SK-N-SH (cell line): ENCODE measurements around the gene TMEM89. TPM values are rescaled to one million over a fixed set of nuclear protein-coding genes. Genes with fewer than 3 reads are reported as not detected.

ENCODE experiments used
- CTCF ChIA-PET: fragments of 300-600, 350-600 bp; formaldehyde crosslinking; extraction: SDS; loops from one replicate; lab custom pipeline; 2021; lab: Yijun Ruan, JAX
- POLR2A ChIA-PET: fragments of 350-600 bp; sonication (Branson Sonifier 250); formaldehyde crosslinking; extraction: SDS; loops from one replicate; lab custom pipeline; 2020; ENCODE audit warnings: antibody characterized with exemption, inconsistent platforms; lab: Yijun Ruan, JAX
- DNase-seq: peaks from one replicate; pipeline ENCODE4 v3.0.0; 2012
- H2AFZ ChIP-seq: fragments of 200-600 bp; sonication (generic); 2 replicates; pipeline ENCODE4 v1.8.1; 2016; ENCODE audit warnings: antibody characterized with exemption, mild to moderate bottlenecking, low read depth
- H3F3A ChIP-seq: fragments of 200-600 bp; sonication (generic); replicated peaks from 2 replicates; pipeline ENCODE3; 2016; ENCODE audit warnings: antibody characterized with exemption, mild to moderate bottlenecking; ENCODE audit not compliant: insufficient read depth
- H3K27ac ChIP-seq, 2 experiments: fragments of 200-500 bp in 1 of 2; fragments of 200-600 bp in 1 of 2; sonication (Bioruptor generic) in 1 of 2; sonication (generic), shearing (Covaris generic) in 1 of 2; 2 replicates each; pipeline versions ENCODE4 v1.5.1 to v1.6.1; 2014 to 2016; ENCODE audit warnings: low read depth in 2 of 2, inconsistent platforms in 1 of 2, low read length in 1 of 2, mild to moderate bottlenecking in 1 of 2, mixed read lengths in 1 of 2
- H3K27me3 ChIP-seq: fragments of 200-600 bp; sonication (generic), shearing (Covaris generic); 2 replicates; pipeline ENCODE4 v1.6.1; 2016; ENCODE audit warnings: mixed run types; ENCODE audit not compliant: insufficient read depth
- H3K36me3 ChIP-seq, 2 experiments: fragments of 200-500 bp in 1 of 2; fragments of 200-600 bp in 1 of 2; sonication (Bioruptor generic) in 1 of 2; sonication (generic) in 1 of 2; replicated peaks in 1 of 2; 2 replicates each; pipeline versions ENCODE3 to v1.5.1; 2014 to 2016; ENCODE audit warnings: low read length in 1 of 2, mild to moderate bottlenecking in 1 of 2; ENCODE audit not compliant: insufficient read depth in 2 of 2, control insufficient read depth in 1 of 2
- H3K4me1 ChIP-seq, 2 experiments: fragments of 200-500 bp in 1 of 2; fragments of 200-600 bp in 1 of 2; sonication (Bioruptor generic) in 1 of 2; sonication (generic), shearing (Covaris generic) in 1 of 2; 2 replicates each; pipeline versions ENCODE4 v1.5.1 to v1.6.1; 2014 to 2016; ENCODE audit warnings: low read depth in 1 of 2, low read length in 1 of 2, mixed run types in 1 of 2; ENCODE audit not compliant: insufficient read depth in 2 of 2, control insufficient read depth in 1 of 2
- H3K4me2 ChIP-seq: fragments of 200-600 bp; sonication (generic), shearing (Covaris generic); 2 replicates; pipeline ENCODE4 v1.6.1; 2017; ENCODE audit warnings: mixed run types
- H3K4me3 ChIP-seq, 2 experiments: fragments of 200-500 bp in 1 of 2; fragments of 200-600 bp in 1 of 2; sonication (Bioruptor generic) in 1 of 2; sonication (generic), shearing (Covaris generic) in 1 of 2; 2 replicates each; pipeline versions ENCODE4 v1.5.1 to v1.8.1; 2014 to 2016; ENCODE audit warnings: low read depth in 2 of 2, inconsistent platforms in 1 of 2, low read length in 1 of 2, mild to moderate bottlenecking in 1 of 2, mixed read lengths in 1 of 2, moderate library complexity in 1 of 2
- H3K79me2 ChIP-seq: fragments of 200-600 bp; sonication (generic); 2 replicates; pipeline ENCODE4 v1.8.1; 2017; ENCODE audit warnings: mild to moderate bottlenecking; ENCODE audit not compliant: insufficient read depth
- H3K9ac ChIP-seq: fragments of 200-600 bp; sonication (generic); 2 replicates; pipeline ENCODE4 v1.6.1; 2017; ENCODE audit warnings: mixed run types
- H3K9me2 ChIP-seq: fragments of 200-600 bp; sonication (generic); 2 replicates; pipeline ENCODE4 v1.6.1; 2017; ENCODE audit warnings: mixed run types
- H3K9me3 ChIP-seq: fragments of 200-600 bp; sonication (generic); 2 replicates; pipeline ENCODE4 v1.6.1; 2017; ENCODE audit warnings: mixed run types, mild to moderate bottlenecking, moderate library complexity
- H4K20me1 ChIP-seq: fragments of 200-600 bp; sonication (generic); 2 replicates; pipeline ENCODE4 v1.6.1; 2017; ENCODE audit warnings: mild to moderate bottlenecking, mixed run types; ENCODE audit not compliant: insufficient read depth
- EP300 ChIP-seq, 2 experiments: IDR thresholded peaks; 2 replicates each; pipeline versions ENCODE4 v1.4.0 to v1.6.1; 2012; ENCODE audit warnings: borderline replicate concordance in 1 of 2, low read depth in 1 of 2, low read length in 1 of 2
- EZH2phosphoT487 ChIP-seq: fragments of 200-600 bp; sonication (generic); IDR thresholded peaks from 2 replicates; pipeline ENCODE4 v1.6.1; 2017; ENCODE audit warnings: low read depth, mixed run types, mild to moderate bottlenecking, antibody characterized with exemption, moderate library complexity, borderline replicate concordance
- FOXJ3 ChIP-seq: sonication (generic); formaldehyde crosslinking; IDR thresholded peaks from 2 replicates; pipeline ENCODE4 v1.5.1; 2020; ENCODE audit warnings: mild to moderate bottlenecking, missing genetic modification reagents
- GABPA ChIP-seq: IDR thresholded peaks from 2 replicates; pipeline ENCODE4 v1.4.0; 2012; ENCODE audit warnings: low read depth, mild to moderate bottlenecking
- GATA2 ChIP-seq: sonication (generic); formaldehyde crosslinking; IDR thresholded peaks from 2 replicates; pipeline ENCODE4 v1.5.0; 2020; ENCODE audit warnings: mild to moderate bottlenecking, missing genetic modification reagents
- MEF2A ChIP-seq: IDR thresholded peaks from 2 replicates; pipeline ENCODE4 v1.4.0; 2012; ENCODE audit warnings: low read depth, borderline replicate concordance
- MXI1 ChIP-seq: IDR thresholded peaks from 2 replicates; pipeline ENCODE4 v1.6.1; 2012; ENCODE audit warnings: mild to moderate bottlenecking, low read depth, low read length, improper control_type of control experiment
- NRF1 ChIP-seq: IDR thresholded peaks from 2 replicates; pipeline ENCODE4 v1.6.1; 2012; ENCODE audit warnings: low read depth, mild to moderate bottlenecking, low read length
- POLR2AphosphoS5 ChIP-seq: IDR thresholded peaks from 2 replicates; pipeline ENCODE4 v1.6.1; 2012; ENCODE audit warnings: low read depth, low read length
- SMC3 ChIP-seq: IDR thresholded peaks from 2 replicates; pipeline ENCODE4 v1.6.1; 2012; ENCODE audit warnings: low read depth, low read length, improper control_type of control experiment
- TCF12 ChIP-seq: IDR thresholded peaks from 2 replicates; pipeline ENCODE4 v1.4.0; 2012
- TEAD4 ChIP-seq: IDR thresholded peaks from 2 replicates; pipeline ENCODE4 v1.4.0; 2012; ENCODE audit warnings: mild to moderate bottlenecking, borderline replicate concordance; ENCODE audit not compliant: insufficient read depth
- WGBS: methylation state at CpG from one replicate; pipeline ENCODE4 v1.1.6; 2017; ENCODE audit warnings: low lambda C conversion rate; 5-methylcytosine and 5-hydroxymethylcytosine counted together
- polyA plus RNA-seq, 3 experiments: library from polyadenylated mRNA; depleted of rRNA; stranded (reverse); fragments of >200 nt; gene quantifications; 2 replicates each; pipeline ENCODE4 v1.2.3, GENCODE V29; 2012
- TF ChIP-seq, protein P1 (sequence below): IDR thresholded peaks from 2 replicates; pipeline ENCODE4 v1.4.0; 2012; ENCODE audit warnings: low read depth
- TF ChIP-seq, protein P2 (sequence below): IDR thresholded peaks from 2 replicates; pipeline ENCODE4; 2012
- TF ChIP-seq, protein P3 (sequence below): IDR thresholded peaks from 2 replicates; pipeline ENCODE4 v1.4.0; 2012; ENCODE audit warnings: low read depth, borderline replicate concordance

TMEM89 gene
- polyA plus RNA-seq, 1 of the 3 experiments (the other 2 are of a cell fraction), result not detected

DNA sequence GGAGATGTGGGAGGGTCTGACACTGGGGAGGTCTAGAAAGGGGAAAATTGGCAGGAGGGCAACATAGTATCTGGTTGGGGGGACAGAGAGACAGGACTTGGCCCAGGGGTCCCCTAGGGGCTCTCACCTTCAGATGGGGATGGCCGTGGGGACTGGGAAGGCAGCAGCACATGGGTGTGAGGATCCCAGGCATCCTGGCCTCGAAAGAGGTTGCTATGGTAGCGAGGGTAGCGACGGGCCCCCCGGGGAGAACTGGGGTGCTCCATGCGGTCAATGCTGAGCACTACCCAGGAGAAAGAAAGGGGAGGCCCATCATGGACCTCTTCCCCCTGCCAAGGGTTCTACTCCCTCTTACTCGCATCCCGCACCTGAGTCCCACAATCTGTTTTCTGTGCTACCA lies 26.1 kb upstream of the TMEM89 start:
- WGBS, result 87% methylated on average over 9 of the region's 9 CpGs
- Histone ChIP-seq H3K4me3 (no peak overlapping the region), H3K4me2 (no peak overlapping the region), H3K27ac (no peak overlapping the region), H3K79me2 (no peaks in the 10 kb centered on the region), H3K27me3 (no peaks in the 10 kb centered on the region), H3K9ac (no peak overlapping the region), H4K20me1 (no peaks in the 10 kb centered on the region), H2AFZ (no peak overlapping the region), H3K36me3 (peaks cover 0 to 73% of the 10 kb centered on the region in 2 experiments), H3F3A (no peaks in the 10 kb centered on the region), H3K4me1 (no peaks in the 10 kb centered on the region), H3K9me2 (no peaks in the 10 kb centered on the region), H3K9me3 (no peaks in the 10 kb centered on the region)
- ChIA-PET CTCF (interaction anchor here (1.1 to 2.6 kb wide), 2 partner anchors 9 to 12 kb away, joined by 3 to 12 read pairs; partner anchors contain the start of gene SLC26A6), POLR2A (no interaction called here)
- TF ChIP-seq POLR2AphosphoS5, result no peak
- no peak for TF ChIP-seq FOXJ3
- TF ChIP-seq, protein P1, sequence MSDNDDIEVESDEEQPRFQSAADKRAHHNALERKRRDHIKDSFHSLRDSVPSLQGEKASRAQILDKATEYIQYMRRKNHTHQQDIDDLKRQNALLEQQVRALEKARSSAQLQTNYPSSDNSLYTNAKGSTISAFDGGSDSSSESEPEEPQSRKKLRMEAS, result no peak
- no peak for TF ChIP-seq MXI1
- TF ChIP-seq GABPA, result no peak
- TF ChIP-seq NRF1, result no peak
- TF ChIP-seq TCF12, result no peak
- no peak for DNase-seq

DNA sequence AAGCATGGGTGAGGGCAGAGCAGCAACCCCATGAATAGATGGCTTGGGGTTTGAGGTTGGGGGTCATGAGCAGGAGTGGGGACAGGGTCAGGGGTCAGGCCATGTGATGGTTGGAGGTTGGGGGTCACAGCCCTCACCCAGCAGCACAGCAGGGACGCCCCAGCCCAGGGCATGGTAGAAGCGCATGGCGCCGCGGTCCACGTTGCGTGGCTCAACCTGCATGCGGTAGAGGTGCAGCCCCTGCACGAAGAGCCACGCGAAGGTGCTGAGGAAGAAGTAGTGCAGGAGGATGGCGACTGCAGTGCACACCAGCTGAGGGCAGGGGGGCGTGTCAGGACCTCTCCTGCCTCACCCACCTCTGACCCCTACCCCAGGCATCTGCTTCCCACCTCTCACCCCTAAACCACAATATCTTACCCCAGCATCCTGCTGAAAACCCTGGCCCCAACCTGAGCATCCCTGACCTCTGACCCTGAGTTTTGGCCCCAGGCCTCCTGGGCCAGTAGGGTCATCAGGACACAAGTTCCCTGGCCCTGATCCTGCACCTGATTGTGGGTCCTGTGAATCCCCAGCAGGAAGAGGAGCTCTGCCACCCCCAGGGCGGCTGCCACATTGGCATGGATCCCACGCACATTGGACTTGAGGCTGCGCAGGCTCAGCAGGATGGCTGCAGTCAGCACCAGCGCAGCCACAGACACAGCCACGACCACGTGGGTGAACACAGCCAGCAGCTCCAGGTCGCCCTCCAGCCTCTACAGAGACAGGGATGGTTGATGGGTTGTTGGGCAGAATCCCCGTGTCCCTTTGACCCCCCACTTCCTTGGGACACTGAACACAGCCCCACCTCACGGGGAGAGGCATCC lies 23.6 kb upstream of the TMEM89 start:
- Histone ChIP-seq H3K4me1 (no peaks in the 10 kb centered on the region), H3K27ac (no peak overlapping the region), H3F3A (no peaks in the 10 kb centered on the region), H3K9ac (no peak overlapping the region), H3K9me2 (no peaks in the 10 kb centered on the region), H3K9me3 (no peaks in the 10 kb centered on the region), H2AFZ (no peak overlapping the region), H3K27me3 (no peaks in the 10 kb centered on the region), H3K36me3 (peaks cover 1 to 79% of the 10 kb centered on the region in 2 experiments), H4K20me1 (no peaks in the 10 kb centered on the region), H3K4me2 (no peak overlapping the region), H3K4me3 (no peak overlapping the region), H3K79me2 (no peaks in the 10 kb centered on the region)
- TF ChIP-seq MEF2A (no peak), EZH2phosphoT487 (no peak), GATA2 (no peak), GABPA (no peak), EP300 (IDR thresholded peaks at IDR 0.05; ENCODE audit: borderline replicate concordance in 1 of 2, low read depth in 1 of 2, low read length in 1 of 2) (no peak), NRF1 (no peak), TCF12 (no peak), TEAD4 (no peak), SMC3 (no peak), POLR2AphosphoS5 (no peak)
- TF ChIP-seq, protein P2, sequence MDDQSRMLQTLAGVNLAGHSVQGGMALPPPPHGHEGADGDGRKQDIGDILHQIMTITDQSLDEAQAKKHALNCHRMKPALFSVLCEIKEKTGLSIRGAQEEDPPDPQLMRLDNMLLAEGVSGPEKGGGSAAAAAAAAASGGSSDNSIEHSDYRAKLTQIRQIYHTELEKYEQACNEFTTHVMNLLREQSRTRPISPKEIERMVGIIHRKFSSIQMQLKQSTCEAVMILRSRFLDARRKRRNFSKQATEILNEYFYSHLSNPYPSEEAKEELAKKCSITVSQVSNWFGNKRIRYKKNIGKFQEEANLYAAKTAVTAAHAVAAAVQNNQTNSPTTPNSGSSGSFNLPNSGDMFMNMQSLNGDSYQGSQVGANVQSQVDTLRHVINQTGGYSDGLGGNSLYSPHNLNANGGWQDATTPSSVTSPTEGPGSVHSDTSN, result no peak
- TF ChIP-seq, protein P3, sequence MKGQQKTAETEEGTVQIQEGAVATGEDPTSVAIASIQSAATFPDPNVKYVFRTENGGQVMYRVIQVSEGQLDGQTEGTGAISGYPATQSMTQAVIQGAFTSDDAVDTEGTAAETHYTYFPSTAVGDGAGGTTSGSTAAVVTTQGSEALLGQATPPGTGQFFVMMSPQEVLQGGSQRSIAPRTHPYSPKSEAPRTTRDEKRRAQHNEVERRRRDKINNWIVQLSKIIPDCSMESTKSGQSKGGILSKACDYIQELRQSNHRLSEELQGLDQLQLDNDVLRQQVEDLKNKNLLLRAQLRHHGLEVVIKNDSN, result no peak
- POLR2A ChIA-PET, result interaction anchor here (1.9 kb wide), 1 partner anchor 10 kb away, joined by 6 read pairs; the partner anchor contains the start of gene SLC26A6
- WGBS, result 97% methylated on average over 13 of the region's 22 CpGs
- DNase-seq, result no peak
- CTCF ChIA-PET, result interaction anchor here (2.0 kb wide), 1 partner anchor 10 kb away, joined by 7 read pairs; the partner anchor contains the start of gene SLC26A6
